ENCODE data around the gene KCNAB2.

Gene KCNAB2

GRCh38 chr1:6088956-6089355 lies 43.3 kb downstream of the KCNAB2 start:
- TF ChIP-seq FOXP2 (optimal IDR thresholded peaks at IDR 0.05; ENCODE audit: borderline replicate concordance, extremely low read depth, extremely low read length, insufficient read depth): no peak
- no peak for TF ChIP-seq REST (IDR thresholded peaks at IDR 0.05; ENCODE audit: insufficient read depth in 1 of 2, low read depth in 2 of 2, low read length in 2 of 2)
- TF ChIP-seq POLR2AphosphoS5 (IDR thresholded peaks at IDR 0.05; ENCODE audit: low read depth, low read length): no peak
- TF ChIP-seq TAF1 (IDR thresholded peaks at IDR 0.05; ENCODE audit: borderline replicate concordance, insufficient read depth, low read length): no peak
- TF ChIP-seq SIN3A (IDR thresholded peaks at IDR 0.05; ENCODE audit: borderline replicate concordance, insufficient read depth, low read length): no peak

- TF ChIP-seq SIN3A (IDR thresholded peaks at IDR 0.05; ENCODE audit: borderline replicate concordance, insufficient read depth, low read length): no peak
Measured at GRCh38 chr1:6090288-6090687, 44.6 kb downstream of the KCNAB2 start.

GRCh38 chr1:6090996-6091822 lies 45.5 kb downstream of the KCNAB2 start:
- TF ChIP-seq FOXP2 (optimal IDR thresholded peaks at IDR 0.05; ENCODE audit: borderline replicate concordance, extremely low read depth, extremely low read length, insufficient read depth) (no peak), SIN3A (IDR thresholded peaks at IDR 0.05; ENCODE audit: borderline replicate concordance, insufficient read depth, low read length) (no peak), REST (IDR thresholded peaks at IDR 0.05; ENCODE audit: insufficient read depth in 1 of 2, low read depth in 2 of 2, low read length in 2 of 2) (no peak), POLR2AphosphoS5 (IDR thresholded peaks at IDR 0.05; ENCODE audit: low read depth, low read length) (no peak), TAF1 (IDR thresholded peaks at IDR 0.05; ENCODE audit: borderline replicate concordance, insufficient read depth, low read length) (no peak)

GRCh38 chr1:6091823-6092109 lies 46.1 kb downstream of the KCNAB2 start:
- no peak for TF ChIP-seq SIN3A (IDR thresholded peaks at IDR 0.05; ENCODE audit: borderline replicate concordance, insufficient read depth, low read length)
- TF ChIP-seq POLR2AphosphoS5 (IDR thresholded peaks at IDR 0.05; ENCODE audit: low read depth, low read length): no peak
- TF ChIP-seq REST (IDR thresholded peaks at IDR 0.05; ENCODE audit: insufficient read depth in 1 of 2, low read depth in 2 of 2, low read length in 2 of 2): no peak
- TF ChIP-seq TAF1 (IDR thresholded peaks at IDR 0.05; ENCODE audit: borderline replicate concordance, insufficient read depth, low read length): no peak
- TF ChIP-seq FOXP2 (optimal IDR thresholded peaks at IDR 0.05; ENCODE audit: borderline replicate concordance, extremely low read depth, extremely low read length, insufficient read depth): no peak

GRCh38 chr1:6092211-6092610 lies 46.5 kb downstream of the KCNAB2 start:
- TF ChIP-seq POLR2AphosphoS5 (IDR thresholded peaks at IDR 0.05; ENCODE audit: low read depth, low read length) (no peak), TAF1 (IDR thresholded peaks at IDR 0.05; ENCODE audit: borderline replicate concordance, insufficient read depth, low read length) (no peak)

GRCh38 chr1:6093071-6093470 lies 47.4 kb downstream of the KCNAB2 start:
- TF ChIP-seq TAF1 (IDR thresholded peaks at IDR 0.05; ENCODE audit: borderline replicate concordance, insufficient read depth, low read length) (no peak), FOXP2 (optimal IDR thresholded peaks at IDR 0.05; ENCODE audit: borderline replicate concordance, extremely low read depth, extremely low read length, insufficient read depth) (no peak), POLR2AphosphoS5 (IDR thresholded peaks at IDR 0.05; ENCODE audit: low read depth, low read length) (no peak), REST (IDR thresholded peaks at IDR 0.05; ENCODE audit: insufficient read depth in 1 of 2, low read depth in 2 of 2, low read length in 2 of 2) (no peak), SIN3A (IDR thresholded peaks at IDR 0.05; ENCODE audit: borderline replicate concordance, insufficient read depth, low read length) (no peak)

All from PFSK-1 (cell line).